ENCODE data around the gene RXRB.

DNA sequence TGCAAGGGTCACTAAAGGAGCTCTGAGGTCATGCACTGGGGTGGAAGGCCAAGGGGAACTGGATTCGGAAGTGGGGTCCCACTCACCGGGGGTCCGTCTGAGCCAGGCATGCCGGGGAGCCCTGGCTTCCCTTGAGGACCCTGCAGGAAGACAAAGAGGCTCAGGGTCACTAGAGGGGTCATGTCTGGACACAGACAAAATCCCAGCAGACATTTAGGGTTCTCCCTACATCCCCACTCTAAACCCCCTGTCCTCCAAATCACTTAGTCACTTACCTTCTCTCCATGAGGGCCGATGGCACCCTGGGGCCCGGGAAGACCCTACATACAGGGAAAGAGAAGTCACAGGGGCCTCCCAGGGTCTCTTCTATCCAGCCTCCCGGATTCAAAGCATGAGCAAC, 23.6 kb downstream of the RXRB start:
- no peak for TF ChIP-seq GATA2 (IDR thresholded peaks at IDR 0.05; ENCODE audit: low read depth, low read length)
- TF ChIP-seq GATA3 (IDR thresholded peaks at IDR 0.05; ENCODE audit: low read depth, low read length) = no peak
